Right lobe of liver (tissue), 4 donors: Measurements from ENCODE around the gene BCLAF1.

Experiments used
- CTCF ChIP-seq, 4 donors: fragments of 200-600 bp in 3 of 4; fragments of 450-650 bp in 1 of 4; IDR thresholded peaks; one replicate each; pipeline versions ENCODE4 v1.5.1 to v1.8.0; 2016 to 2022; ENCODE audit warnings: antibody characterized with exemption in 4 of 4, mild to moderate bottlenecking in 2 of 4
- POLR2A ChIP-seq: fragments of 450-650 bp; IDR thresholded peaks from one replicate; pipeline ENCODE4 v1.6.1; 2017; ENCODE audit warnings: antibody characterized with exemption, mild to moderate bottlenecking
- donor health status: DM: no; HTN: no; CAD: no.
- donor health status: DM: no; HTN: no; CAD: no.
- donor health status: DM: no; HTN: yes; CAD: no.

GRCh38 chr6:136226027-136226673 lies 63.5 kb downstream of the BCLAF1 start:
- no peak for TF ChIP-seq POLR2A
- TF ChIP-seq CTCF (IDR thresholded peaks at IDR 0.05), result peak; percentile 100
